ENCODE data around the gene TSPAN16. TPM values are rescaled to one million over a fixed set of nuclear protein-coding genes. Genes with fewer than 3 reads are reported as not detected.

TSPAN16 gene
- total RNA-seq, 2 donors from 2014 or later, result not detected

DNA sequence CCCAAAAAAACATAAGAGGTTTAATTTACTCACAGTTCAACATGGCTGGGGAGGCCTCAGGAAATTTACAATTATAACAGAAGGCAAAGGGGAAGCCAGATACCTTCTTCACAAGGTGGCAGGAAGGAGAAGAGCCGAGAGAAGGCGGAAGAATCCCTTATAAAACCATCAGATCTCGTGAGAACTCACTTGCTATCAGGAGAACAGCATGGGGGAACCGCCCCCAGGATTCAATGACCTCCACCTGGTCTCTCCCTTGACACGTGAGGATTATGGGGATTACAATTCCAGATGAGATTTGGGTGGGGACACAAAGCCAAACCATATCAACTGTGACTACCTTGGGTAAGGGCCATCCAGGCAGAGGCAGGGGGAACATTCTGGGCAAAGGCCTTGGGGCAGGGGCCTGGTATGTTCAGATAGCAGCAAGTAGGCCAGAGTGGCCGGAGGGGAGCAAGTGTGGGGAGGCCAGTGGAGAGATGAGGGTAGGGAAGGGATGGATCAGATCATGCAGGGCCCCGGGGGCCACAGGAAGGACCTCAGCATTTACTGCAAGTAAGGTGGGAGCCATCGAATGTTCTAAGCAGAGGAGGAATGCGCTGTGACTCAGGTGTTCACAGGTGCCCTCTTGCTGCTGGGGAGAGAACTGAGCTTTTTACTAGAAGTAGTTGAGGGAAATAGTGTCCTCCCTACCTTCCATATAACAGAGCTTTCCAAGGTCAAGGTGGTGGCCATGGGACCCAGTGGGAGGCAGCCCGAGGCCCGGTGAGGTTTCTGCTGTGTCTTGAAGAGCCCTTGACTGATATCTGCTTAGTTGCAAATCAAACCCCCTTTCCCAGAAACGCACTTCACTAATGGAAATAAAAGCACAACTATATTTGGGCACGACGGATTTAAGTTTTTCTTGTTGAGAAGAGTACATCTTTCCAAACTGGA, 25.5 kb downstream of the TSPAN16 start:
- Histone ChIP-seq H3K27ac (no peak overlapping the region), H3K4me1 (ENCODE audit: control insufficient read depth in 1 of 2, low read depth in 2 of 2) (peaks cover 10 to 14% of the 10 kb centered on the region in 2 donors), H3K4me3 (no peak overlapping the region), H3K27me3 (replicated peaks; ENCODE audit: insufficient read depth) (no peaks in the 10 kb centered on the region), H3K36me3 (peaks cover 3% of the 10 kb centered on the region), H3K9me3 (no peaks in the 10 kb centered on the region)
- TF ChIP-seq, protein P1, sequence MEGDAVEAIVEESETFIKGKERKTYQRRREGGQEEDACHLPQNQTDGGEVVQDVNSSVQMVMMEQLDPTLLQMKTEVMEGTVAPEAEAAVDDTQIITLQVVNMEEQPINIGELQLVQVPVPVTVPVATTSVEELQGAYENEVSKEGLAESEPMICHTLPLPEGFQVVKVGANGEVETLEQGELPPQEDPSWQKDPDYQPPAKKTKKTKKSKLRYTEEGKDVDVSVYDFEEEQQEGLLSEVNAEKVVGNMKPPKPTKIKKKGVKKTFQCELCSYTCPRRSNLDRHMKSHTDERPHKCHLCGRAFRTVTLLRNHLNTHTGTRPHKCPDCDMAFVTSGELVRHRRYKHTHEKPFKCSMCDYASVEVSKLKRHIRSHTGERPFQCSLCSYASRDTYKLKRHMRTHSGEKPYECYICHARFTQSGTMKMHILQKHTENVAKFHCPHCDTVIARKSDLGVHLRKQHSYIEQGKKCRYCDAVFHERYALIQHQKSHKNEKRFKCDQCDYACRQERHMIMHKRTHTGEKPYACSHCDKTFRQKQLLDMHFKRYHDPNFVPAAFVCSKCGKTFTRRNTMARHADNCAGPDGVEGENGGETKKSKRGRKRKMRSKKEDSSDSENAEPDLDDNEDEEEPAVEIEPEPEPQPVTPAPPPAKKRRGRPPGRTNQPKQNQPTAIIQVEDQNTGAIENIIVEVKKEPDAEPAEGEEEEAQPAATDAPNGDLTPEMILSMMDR (IDR thresholded peaks at IDR 0.05), result no peak
- DNase-seq (ENCODE audit: low spot score) (no peak), ATAC-seq (ENCODE audit: insufficient number of reproducible peaks, low FRiP score, low read depth) (no peak)

DNA sequence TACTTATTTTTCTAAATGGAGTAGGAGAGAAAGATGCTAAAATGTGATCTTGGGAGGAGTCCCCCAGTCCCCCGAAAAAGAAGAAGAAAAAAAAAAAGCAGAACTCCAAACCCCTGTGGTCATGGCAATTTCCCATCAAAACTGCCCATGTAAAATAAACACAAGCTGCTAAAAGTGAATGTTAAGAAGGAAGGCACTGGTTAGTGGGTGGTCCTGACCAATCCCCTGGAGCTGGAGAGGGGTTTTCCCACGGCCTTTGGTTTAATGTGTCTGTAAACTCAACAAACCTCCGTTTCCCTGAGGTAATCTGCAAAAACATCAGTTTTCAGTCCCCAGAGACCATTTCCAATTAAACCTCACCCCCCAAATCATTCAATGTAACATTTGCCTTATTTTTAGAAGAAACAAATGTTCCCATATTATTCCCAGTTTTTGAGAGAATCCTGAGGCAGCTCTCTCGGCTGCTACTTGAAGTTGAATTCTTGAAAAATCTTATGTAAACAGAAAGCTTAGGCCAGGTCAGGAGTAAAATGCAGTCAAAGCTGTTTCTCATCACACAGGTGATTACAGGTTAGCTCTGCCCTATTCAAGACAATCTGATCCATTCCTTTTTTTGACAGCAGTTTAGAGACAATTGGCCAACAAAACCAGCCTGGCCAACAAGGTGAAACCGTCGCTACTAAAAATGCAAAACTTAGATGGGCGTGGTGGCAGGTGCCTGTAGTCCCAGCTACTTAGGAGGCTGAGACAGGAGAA, 26.5 kb downstream of the TSPAN16 start:
- Histone ChIP-seq H3K4me1 (ENCODE audit: control insufficient read depth in 1 of 2, low read depth in 2 of 2) (peaks cover 10 to 14% of the 10 kb centered on the region in 2 donors), H3K27me3 (replicated peaks; ENCODE audit: insufficient read depth) (no peaks in the 10 kb centered on the region), H3K9me3 (no peaks in the 10 kb centered on the region), H3K36me3 (peaks cover 11% of the 10 kb centered on the region), H3K27ac (no peak overlapping the region), H3K4me3 (no peak overlapping the region)
- DNase-seq (ENCODE audit: low spot score), result no peak
- no peak for ATAC-seq (ENCODE audit: insufficient number of reproducible peaks, low FRiP score, low read depth)
- TF ChIP-seq, protein P1 (IDR thresholded peaks at IDR 0.05), result no peak

DNA sequence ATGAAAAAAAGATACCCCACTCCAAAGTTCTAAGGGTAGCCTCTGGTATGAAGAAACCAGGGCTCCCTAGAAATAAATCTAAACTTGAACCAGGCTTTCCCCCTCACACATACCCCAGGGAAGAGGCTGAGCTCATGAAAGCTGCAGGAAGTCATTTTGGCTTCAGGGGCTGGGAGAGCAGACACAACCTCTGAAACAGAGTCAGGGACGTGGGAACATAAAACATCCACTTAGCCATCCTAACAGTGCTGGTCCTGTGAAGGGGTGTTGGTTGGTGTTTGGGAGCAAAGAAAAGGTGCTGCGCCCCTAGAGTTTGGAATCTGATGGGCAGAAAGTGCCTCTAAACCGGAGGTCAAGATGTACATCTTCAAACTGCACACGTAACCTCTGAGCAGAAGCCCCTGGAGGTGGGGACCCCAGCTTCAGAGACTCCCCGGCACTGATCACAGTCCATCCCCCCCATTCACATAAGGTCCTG, 27.7 kb downstream of the TSPAN16 start:
- no peaks in the 10 kb centered on the region for H3K27me3 ChIP-seq (replicated peaks; ENCODE audit: insufficient read depth)
- TF ChIP-seq, protein P1 (IDR thresholded peaks at IDR 0.05), result no peak
- H3K4me1 ChIP-seq (ENCODE audit: control insufficient read depth in 1 of 2, low read depth in 2 of 2), result peaks cover 10 to 14% of the 10 kb centered on the region in 2 donors
- no peaks in the 10 kb centered on the region for H3K9me3 ChIP-seq
- no peak for DNase-seq (ENCODE audit: low spot score)
- H3K4me3 ChIP-seq, result peak overlapping the region; percentile 51
- peaks cover 12% of the 10 kb centered on the region for H3K36me3 ChIP-seq
- no peak for ATAC-seq (ENCODE audit: insufficient number of reproducible peaks, low FRiP score, low read depth)
- H3K27ac ChIP-seq, result peak overlapping the region; percentile 34 to 87

DNA sequence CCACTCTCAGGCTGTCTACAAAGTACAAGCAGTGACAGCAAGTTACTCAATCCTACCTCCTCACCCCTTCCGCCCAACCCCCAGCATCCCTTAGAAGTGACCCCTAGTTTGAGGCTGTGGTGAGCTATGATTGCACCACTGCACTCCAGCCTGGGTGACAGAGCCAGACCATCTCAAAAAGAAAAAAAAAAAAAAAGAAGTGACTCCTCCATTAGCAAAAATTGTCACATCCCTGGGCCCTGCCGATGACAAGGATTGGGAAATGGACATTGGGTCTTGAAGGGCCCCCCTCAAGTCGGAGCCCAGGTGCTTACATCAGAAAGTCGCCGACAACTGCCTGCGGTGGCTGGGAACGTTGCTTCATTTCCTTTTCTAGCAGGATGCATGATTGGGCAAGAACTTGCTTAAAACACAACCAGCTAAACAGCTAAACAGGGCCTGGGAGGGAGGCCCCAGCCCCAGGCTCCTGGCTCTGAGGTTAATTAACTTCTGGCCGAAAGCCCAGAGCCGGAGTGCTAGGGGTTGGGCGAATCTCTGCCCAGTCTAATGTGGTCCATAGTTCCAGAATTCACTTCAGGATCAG, 28.2 kb downstream of the TSPAN16 start:
- no peaks in the 10 kb centered on the region for H3K9me3 ChIP-seq
- peak overlapping the region; percentile 34 to 87 for H3K27ac ChIP-seq
- ATAC-seq (ENCODE audit: insufficient number of reproducible peaks, low FRiP score, low read depth) (peak; percentile 75), DNase-seq (ENCODE audit: low spot score) (peak; percentile 33)
- peaks cover 10 to 14% of the 10 kb centered on the region in 2 donors for H3K4me1 ChIP-seq (ENCODE audit: control insufficient read depth in 1 of 2, low read depth in 2 of 2)
- H3K4me3 ChIP-seq, result peak overlapping the region; percentile 51
- no peaks in the 10 kb centered on the region for H3K27me3 ChIP-seq (replicated peaks; ENCODE audit: insufficient read depth)
- TF ChIP-seq, protein P1 (IDR thresholded peaks at IDR 0.05), result no peak
- peaks cover 16% of the 10 kb centered on the region for H3K36me3 ChIP-seq

Data from thoracic aorta (tissue), 2 donors.